ENCODE data around the gene PER1. TPM values are rescaled to one million over a fixed set of nuclear protein-coding genes. Genes with fewer than 3 reads are reported as not detected.

The PER1 gene
- total RNA-seq, 4 donors from 2014 or later: 127 to 263 (median 168) TPM

- DNase-seq (ENCODE audit: extremely low spot score): no peak
- under 1% methylated on average over 28 of the region's 33 CpGs for WGBS
- TF ChIP-seq CTCF (IDR thresholded peaks at IDR 0.05): no peak
- peak in 1 of 2 donors; percentile 31 for TF ChIP-seq POLR2AphosphoS5 (IDR thresholded peaks at IDR 0.05)
- no peak for TF ChIP-seq EP300 (IDR thresholded peaks at IDR 0.05)
- no peak for TF ChIP-seq POLR2A (IDR thresholded peaks at IDR 0.05; ENCODE audit: low read depth)
- H3K27ac ChIP-seq (replicated peaks in 1 of 4): peak within 1 kb of the TSS; percentile 72 to 86 (median 80)
- H3K4me3 ChIP-seq: peak within 1 kb of the TSS; percentile 55 to 79 (median 59)
- H3K4me1 ChIP-seq: peaks cover 46 to 54% (median 51%) of the 10 kb centered on the region in 4 donors
- H3K9me3 ChIP-seq: no peaks in the 10 kb centered on the region
- H3K27me3 ChIP-seq: peaks cover 10 to 74% (median 42%) of the 10 kb centered on the region in 4 donors
- H3K36me3 ChIP-seq: no peaks in the 10 kb centered on the region
- intact Hi-C loops (cut with DNase I): loop anchor here (5.0 kb wide), 1 partner anchor 36 kb away; no protein-coding TSS in a partner anchor
Observed at GRCh38 chr17:8117980-8118768, 34.0 kb downstream of the PER1 start, which contains the start of gene ALOXE3. Gene ALOXE3 (minus strand): TSS chr17:8118514. CDS start chr17:8117990, 524 bp downstream.

GRCh38 chr17:8117367-8117979 lies 34.7 kb downstream of the PER1 start:
- peak overlapping the region in 2 of 4 donors; percentile 72 to 86 for H3K27ac ChIP-seq (replicated peaks in 1 of 4)
- H3K4me3 ChIP-seq: peak overlapping the region; percentile 55 to 79 (median 59)
- H3K36me3 ChIP-seq: no peaks in the 10 kb centered on the region
- H3K4me1 ChIP-seq: peaks cover 39 to 47% (median 44%) of the 10 kb centered on the region in 4 donors
- 31% methylated on average over 6 of the region's 18 CpGs for WGBS
- peaks cover 10 to 74% (median 43%) of the 10 kb centered on the region in 4 donors for H3K27me3 ChIP-seq
- no peak for DNase-seq (ENCODE audit: extremely low spot score)
- TF ChIP-seq CTCF (IDR thresholded peaks at IDR 0.05) (no peak), POLR2AphosphoS5 (IDR thresholded peaks at IDR 0.05) (no peak), POLR2A (IDR thresholded peaks at IDR 0.05; ENCODE audit: low read depth) (no peak), EP300 (IDR thresholded peaks at IDR 0.05) (no peak)
- no peaks in the 10 kb centered on the region for H3K9me3 ChIP-seq
- intact Hi-C loops (cut with DNase I): loop anchor here (5.0 kb wide), 1 partner anchor 35 kb away; no protein-coding TSS in a partner anchor

- Histone ChIP-seq H3K4me3 (no peak overlapping the region), H3K9me3 (no peaks in the 10 kb centered on the region), H3K27me3 (peaks cover 8 to 74% (median 42%) of the 10 kb centered on the region in 4 donors), H3K27ac (replicated peaks in 1 of 4) (no peak overlapping the region), H3K4me1 (peaks cover 32 to 40% (median 37%) of the 10 kb centered on the region in 4 donors), H3K36me3 (no peaks in the 10 kb centered on the region)
- DNase-seq (ENCODE audit: extremely low spot score): no peak
- TF ChIP-seq EP300 (IDR thresholded peaks at IDR 0.05): no peak
- intact Hi-C loops (cut with DNase I): loop anchor here (5.0 kb wide), 1 partner anchor 34 kb away; no protein-coding TSS in a partner anchor
- 65% methylated on average over 14 of the region's 18 CpGs for WGBS
Observed at GRCh38 chr17:8116776-8117175, 35.4 kb downstream of the PER1 start.

- no peaks in the 10 kb centered on the region for H3K9me3 ChIP-seq
- no peaks in the 10 kb centered on the region for H3K36me3 ChIP-seq
- DNase-seq (ENCODE audit: extremely low spot score): no peak
- WGBS: 91% methylated on average over 6 of the region's 6 CpGs
- peaks cover 8 to 88% (median 38%) of the 10 kb centered on the region in 4 donors for H3K27me3 ChIP-seq
- TF ChIP-seq POLR2AphosphoS5 (IDR thresholded peaks at IDR 0.05) (no peak), CTCF (IDR thresholded peaks at IDR 0.05) (no peak), POLR2A (IDR thresholded peaks at IDR 0.05; ENCODE audit: low read depth) (no peak), EP300 (IDR thresholded peaks at IDR 0.05) (no peak)
- no peak overlapping the region for H3K4me3 ChIP-seq
- peaks cover 7 to 11% (median 10%) of the 10 kb centered on the region in 4 donors for H3K4me1 ChIP-seq
- no peak overlapping the region for H3K27ac ChIP-seq (replicated peaks in 1 of 4)
- intact Hi-C loops (cut with DNase I): no loop called here
Observed at GRCh38 chr17:8110907-8111306, 41.3 kb downstream of the PER1 start.

GRCh38 chr17:8110456-8110804 lies 41.8 kb downstream of the PER1 start:
- Histone ChIP-seq H3K27ac (replicated peaks in 1 of 4) (no peak overlapping the region), H3K4me3 (peak overlapping the region in 2 of 4 donors; percentile 31 to 45), H3K4me1 (peaks cover 7 to 11% (median 10%) of the 10 kb centered on the region in 4 donors), H3K27me3 (peaks cover 8 to 83% (median 34%) of the 10 kb centered on the region in 4 donors), H3K9me3 (no peaks in the 10 kb centered on the region), H3K36me3 (no peaks in the 10 kb centered on the region)
- intact Hi-C loops (cut with DNase I): no loop called here
- 34% methylated on average over 6 of the region's 10 CpGs for WGBS
- no peak for DNase-seq (ENCODE audit: extremely low spot score)
- TF ChIP-seq CTCF (IDR thresholded peaks at IDR 0.05) (no peak), POLR2AphosphoS5 (IDR thresholded peaks at IDR 0.05) (no peak), EP300 (IDR thresholded peaks at IDR 0.05) (no peak), POLR2A (IDR thresholded peaks at IDR 0.05; ENCODE audit: low read depth) (no peak)

Measured in esophagus muscularis mucosa (tissue), 4 donors.